Keratinocyte (primary cell): Measurements from ENCODE around the gene ESR2. TPM values are rescaled to one million over a fixed set of nuclear protein-coding genes. Genes with fewer than 3 reads are reported as not detected.
"Not testable (repeated sequence)": the region's sequence is repeated elsewhere in the genome, so short reads cannot be mapped to it uniquely, and the experiment has no call there.

Experiments
- DNase-seq: peaks from one replicate; pipeline ENCODE4 v3.0.0-alpha.2; 2011; ENCODE audit warnings: low read depth, missing footprints, low spot score
- FAIRE-seq: peaks from 2 replicates; lab custom pipeline; 2011; peaks lifted over from hg19 to GRCh38; lab: Jason Lieb, UNC
- H2AFZ ChIP-seq: 2 replicates; pipeline ENCODE4 v1.6.0; 2012; ENCODE audit warnings: low read length, control low read depth, inconsistent platforms; ENCODE audit not compliant: control insufficient read depth
- H3K27ac ChIP-seq: 2 replicates; pipeline ENCODE4 v1.5.1; 2011; ENCODE audit warnings: low read length; ENCODE audit not compliant: control insufficient read depth, insufficient read depth
- H3K27me3 ChIP-seq: 3 replicates; pipeline ENCODE4 v1.6.0; 2011; ENCODE audit warnings: low read length; ENCODE audit not compliant: control insufficient read depth, insufficient read depth; ENCODE audit errors: extremely low read depth
- H3K36me3 ChIP-seq, 2 experiments: 2 replicates in 1 of 2; 3 replicates in 1 of 2; pipeline ENCODE4 v1.5.1; 2011; ENCODE audit warnings: low read length in 2 of 2, mild to moderate bottlenecking in 1 of 2; ENCODE audit not compliant: control insufficient read depth in 2 of 2, insufficient read depth in 2 of 2; ENCODE audit errors: extremely low read depth in 1 of 2
- H3K4me1 ChIP-seq: 3 replicates; pipeline ENCODE4 v1.5.1; 2011; ENCODE audit warnings: low read length; ENCODE audit not compliant: control insufficient read depth, insufficient read depth; ENCODE audit errors: extremely low read depth
- H3K4me2 ChIP-seq: 3 replicates; pipeline ENCODE4 v1.6.0; 2011; ENCODE audit warnings: low read depth, low read length; ENCODE audit not compliant: control insufficient read depth, insufficient read depth; ENCODE audit errors: extremely low read depth
- H3K4me3 ChIP-seq, 3 experiments: fragments of 200-600 bp in 1 of 3; sonication (generic) in 1 of 3; 2 replicates in 2 of 3; 3 replicates in 1 of 3; pipeline ENCODE4 v1.5.1; 2011 to 2016; ENCODE audit warnings: low read length in 3 of 3, mild to moderate bottlenecking in 3 of 3, control low read depth in 2 of 3, inconsistent platforms in 1 of 3, low read depth in 1 of 3, mixed read lengths in 1 of 3, mixed run types in 1 of 3, moderate library complexity in 1 of 3; ENCODE audit not compliant: control insufficient read depth in 2 of 3, insufficient read depth in 2 of 3; ENCODE audit errors: extremely low read depth in 1 of 3
- H3K79me2 ChIP-seq: 2 replicates; pipeline ENCODE4 v1.6.0; 2012; ENCODE audit warnings: low read length; ENCODE audit not compliant: control insufficient read depth, insufficient read depth
- H3K9ac ChIP-seq: 3 replicates; pipeline ENCODE4 v1.6.0; 2011; ENCODE audit warnings: low read length; ENCODE audit not compliant: control insufficient read depth, insufficient read depth; ENCODE audit errors: extremely low read depth
- H3K9me1 ChIP-seq: 3 replicates; pipeline ENCODE4 v1.6.0; 2011; ENCODE audit warnings: low read length; ENCODE audit not compliant: control insufficient read depth, insufficient read depth; ENCODE audit errors: extremely low read depth
- H3K9me3 ChIP-seq: 2 replicates; pipeline ENCODE4 v1.5.1; 2012; ENCODE audit warnings: low read depth, low read length; ENCODE audit not compliant: control insufficient read depth
- H4K20me1 ChIP-seq: 3 replicates; pipeline ENCODE4 v1.6.0; 2011; ENCODE audit warnings: low read length; ENCODE audit not compliant: control insufficient read depth, insufficient read depth; ENCODE audit errors: extremely low read depth
- CTCF ChIP-seq, 3 experiments: IDR thresholded peaks in 1 of 3; conservative IDR thresholded peaks in 1 of 3; optimal IDR thresholded peaks in 1 of 3; 2 replicates in 2 of 3; 3 replicates in 1 of 3; pipeline versions ENCODE3 to v1.5.1; 2011; ENCODE audit warnings: low read length in 3 of 3, mild to moderate bottlenecking in 3 of 3, moderate library complexity in 2 of 3, control low read depth in 1 of 3, inconsistent platforms in 1 of 3; ENCODE audit not compliant: insufficient read depth in 2 of 3; ENCODE audit errors: extremely low read depth in 1 of 3
- EZH2 ChIP-seq: IDR thresholded peaks from one replicate; pipeline ENCODE4 v1.6.1; 2012; ENCODE audit warnings: inconsistent platforms, mild to moderate bottlenecking, low read length, moderate library complexity
- dilution Hi-C: fragments of 300-500 bp; cut with MboI; formaldehyde crosslinking; loops from one replicate; pipeline ENCODE4 v1.7.0; 2020; ENCODE audit warnings: low sequenced_read_pairs; ENCODE audit not compliant: extremely low pct_ligation_motif_present
- polyA plus RNA-seq, 5 experiments: library from polyadenylated mRNA; depleted of rRNA in 3 of 5; stranded (reverse) in 3 of 5; stranded (forward) in 1 of 5; unstranded in 1 of 5; fragments of >200 nt; gene quantifications; 1 replicate in 1 of 5; 2 replicates in 3 of 5; 3 replicates in 1 of 5; pipeline versions ENCODE4 v1.2.1 to v1.2.3, GENCODE V29; 2011 to 2012; ENCODE audit warnings: missing spikeins in 2 of 5, low read depth in 1 of 5, low replicate concordance in 1 of 5

The ESR2 gene
- polyA plus RNA-seq, 1 donor (not counting 4 experiments of a cell fraction or from before 2014, with no cell fraction given): 0.03 TPM

GRCh38 chr14:64049616-64050381 lies 244.4 kb downstream of the ESR2 start:
- Histone ChIP-seq H4K20me1 (no peaks in the 10 kb centered on the region), H3K4me3 (no peak overlapping the region), H3K36me3 (peaks cover 4 to 13% of the 10 kb centered on the region in 2 experiments), H3K9me1 (no peaks in the 10 kb centered on the region), H3K4me1 (peaks cover 5% of the 10 kb centered on the region), H3K27ac (no peak overlapping the region), H3K9ac (no peak overlapping the region), H3K27me3 (no peaks in the 10 kb centered on the region), H3K9me3 (no peaks in the 10 kb centered on the region), H2AFZ (no peak overlapping the region), H3K4me2 (no peak overlapping the region), H3K79me2 (no peaks in the 10 kb centered on the region)
- DNase-seq (no peak), FAIRE-seq (no peak)
- dilution Hi-C loops: loop anchor here (25.0 kb wide), 1 partner anchor 238 kb away; the partner anchor contains the start of gene ESR2
- TF ChIP-seq EZH2 (no peak), CTCF (optimal IDR thresholded peaks at IDR 0.05 in 1 of 3, IDR thresholded peaks at IDR 0.05 in 1 of 3, conservative IDR thresholded peaks at IDR 0.05 in 1 of 3; ENCODE audit: extremely low read depth in 1 of 3, insufficient read depth in 2 of 3, low read length in 3 of 3) (no peak)

GRCh38 chr14:64045091-64045490 lies 249.1 kb downstream of the ESR2 start:
- H4K20me1 ChIP-seq: no peaks in the 10 kb centered on the region
- no peaks in the 10 kb centered on the region for H3K9me3 ChIP-seq
- FAIRE-seq (no peak), DNase-seq (no peak)
- H3K4me3 ChIP-seq: no peak overlapping the region
- no peaks in the 10 kb centered on the region for H3K9me1 ChIP-seq
- H3K27me3 ChIP-seq: no peaks in the 10 kb centered on the region
- no peaks in the 10 kb centered on the region for H3K79me2 ChIP-seq
- H2AFZ ChIP-seq: no peak overlapping the region
- H3K9ac ChIP-seq: no peak overlapping the region
- TF ChIP-seq CTCF (optimal IDR thresholded peaks at IDR 0.05 in 1 of 3, IDR thresholded peaks at IDR 0.05 in 1 of 3, conservative IDR thresholded peaks at IDR 0.05 in 1 of 3; ENCODE audit: extremely low read depth in 1 of 3, insufficient read depth in 2 of 3, low read length in 3 of 3): no peak
- no peak for TF ChIP-seq EZH2
- H3K4me1 ChIP-seq: no peaks in the 10 kb centered on the region
- no peak overlapping the region for H3K4me2 ChIP-seq
- dilution Hi-C loops: loop anchor here (25.0 kb wide), 1 partner anchor 242 kb away; the partner anchor contains the start of gene ESR2
- no peak overlapping the region for H3K27ac ChIP-seq
- peaks cover 1 to 5% of the 10 kb centered on the region in 2 experiments for H3K36me3 ChIP-seq

GRCh38 chr14:64043296-64043695 lies 250.9 kb downstream of the ESR2 start:
- dilution Hi-C loops: loop anchor here (25.0 kb wide), 1 partner anchor 244 kb away; the partner anchor contains the start of gene ESR2
- not testable (repeated sequence) for H3K9ac ChIP-seq, H3K27me3 ChIP-seq, H3K9me1 ChIP-seq, H3K36me3 ChIP-seq, FAIRE-seq, H3K4me3 ChIP-seq, H3K9me3 ChIP-seq, H3K79me2 ChIP-seq, H4K20me1 ChIP-seq, H3K27ac ChIP-seq, DNase-seq, H2AFZ ChIP-seq, H3K4me2 ChIP-seq, H3K4me1 ChIP-seq
